Fibroblast of skin of left biceps (primary cell): Measurements from ENCODE around the gene ISL2.

Experiments
- DNase-seq, 2 experiments: peaks; one replicate each; pipeline ENCODE4 v3.0.0-alpha.2; 2013; ENCODE audit warnings: low read depth in 2 of 2

Gene ISL2

GRCh38 chr15:76341366-76342057 is 4.9 kb downstream of the ISL2 start:
- no peak for DNase-seq

DNA sequence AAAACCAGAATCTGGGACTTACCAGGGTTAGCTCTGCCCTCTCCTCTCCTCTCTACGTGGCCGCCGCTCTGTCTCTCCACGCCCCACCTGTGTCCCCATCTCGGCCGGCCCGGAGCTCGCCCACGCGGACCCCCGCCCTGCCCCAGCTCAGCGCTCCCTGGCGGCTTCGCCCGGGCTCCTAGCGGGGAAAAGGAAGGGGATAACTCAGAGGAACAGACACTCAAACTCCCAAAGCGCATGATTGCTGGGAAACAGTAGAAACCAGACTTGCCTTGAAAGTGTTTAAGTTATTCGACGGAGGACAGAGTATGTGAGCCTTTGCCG is 5.4 kb downstream of the ISL2 start:
- DNase-seq = no peak

GRCh38 chr15:76342382-76343201 is 6.0 kb downstream of the ISL2 start:
- DNase-seq = no peak

GRCh38 chr15:76343313-76343996 is 6.9 kb downstream of the ISL2 start:
- DNase-seq = no peak

GRCh38 chr15:76344893-76345582 is 8.5 kb downstream of the ISL2 start:
- no peak for DNase-seq

DNA sequence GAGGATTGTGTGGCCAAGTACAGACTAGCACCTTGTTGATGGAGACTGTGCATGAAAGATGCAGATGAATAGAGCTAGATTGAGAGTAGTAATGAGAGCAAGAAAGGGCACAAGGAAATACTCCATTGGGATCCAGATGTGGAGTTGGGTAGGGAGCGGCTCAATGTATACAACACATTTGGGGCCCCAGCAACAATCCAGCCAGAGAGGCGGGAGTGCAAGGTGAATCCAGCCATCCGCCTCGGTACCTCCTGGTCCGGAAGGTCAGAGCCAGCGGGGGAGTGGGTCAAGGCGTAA is 9.0 kb downstream of the ISL2 start:
- DNase-seq = no peak

GRCh38 chr15:76345880-76346668 is 9.5 kb downstream of the ISL2 start:
- DNase-seq = no peak

DNA sequence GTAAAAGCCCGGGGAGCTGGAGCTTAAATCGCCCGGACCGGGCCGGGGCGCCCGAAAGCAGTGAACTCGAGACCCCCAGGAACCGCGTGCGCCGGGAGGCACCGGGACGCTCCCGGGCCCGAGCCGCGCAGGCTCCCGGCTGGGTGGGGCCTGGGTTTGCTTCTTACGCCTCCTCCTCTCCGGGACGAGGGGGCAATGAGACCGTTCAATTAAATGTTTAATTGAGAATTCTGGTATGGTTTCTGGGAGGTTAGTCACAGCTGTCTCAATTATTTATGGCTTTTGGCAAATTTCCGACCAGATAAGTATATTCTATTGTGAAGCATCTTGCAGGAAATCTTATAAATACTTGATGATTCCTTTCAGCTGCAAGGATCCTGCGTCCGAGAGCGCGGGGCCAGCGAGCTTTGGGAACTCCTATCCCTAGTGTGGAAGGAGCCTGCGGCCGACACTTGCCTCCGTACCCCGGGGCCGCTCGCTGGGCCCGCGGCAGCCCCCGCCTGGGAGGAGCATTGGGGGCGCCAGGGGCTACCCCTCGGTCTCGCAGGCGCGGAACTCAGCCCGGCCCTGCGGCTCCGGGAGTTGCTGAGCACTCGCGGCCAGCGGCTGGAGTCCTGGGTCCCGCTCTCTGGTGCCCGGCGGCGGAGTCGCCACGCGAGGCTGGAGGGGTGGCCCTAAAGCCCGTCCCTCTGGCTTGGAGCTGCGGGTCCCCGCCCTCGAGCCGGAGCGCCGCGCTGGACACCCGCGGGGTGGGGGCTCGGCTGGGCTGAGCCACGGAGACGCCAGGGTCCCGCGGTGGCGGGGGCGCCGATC is 10.3 kb downstream of the ISL2 start:
- no peak for DNase-seq

DNA sequence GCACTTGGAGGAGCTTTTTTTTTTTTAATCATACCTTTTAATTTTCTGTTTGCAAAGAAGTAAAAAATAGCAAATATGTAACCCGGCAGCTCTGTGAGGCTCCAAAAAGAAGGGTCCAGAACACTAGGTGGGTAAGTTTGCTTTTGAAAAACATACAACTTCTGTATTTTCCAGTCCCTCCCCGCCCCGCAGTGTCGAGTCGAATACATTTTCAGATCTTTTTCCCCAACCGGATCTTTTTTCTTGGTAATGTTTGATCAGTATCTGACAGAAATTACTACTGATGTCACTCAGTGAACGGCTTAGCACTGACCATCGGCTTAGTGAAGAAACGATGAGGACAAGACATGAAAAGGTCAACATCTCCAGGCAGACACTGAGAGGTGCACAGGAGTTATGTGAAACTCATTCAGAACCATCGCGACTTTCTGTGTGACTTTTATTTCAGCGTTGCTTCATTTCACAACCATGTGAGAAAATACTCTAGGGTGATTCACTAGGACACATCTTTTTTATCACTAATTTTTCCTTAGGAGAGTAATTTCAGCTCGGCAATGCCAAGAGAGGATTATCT is 11.0 kb downstream of the ISL2 start:
- no peak for DNase-seq

DNA sequence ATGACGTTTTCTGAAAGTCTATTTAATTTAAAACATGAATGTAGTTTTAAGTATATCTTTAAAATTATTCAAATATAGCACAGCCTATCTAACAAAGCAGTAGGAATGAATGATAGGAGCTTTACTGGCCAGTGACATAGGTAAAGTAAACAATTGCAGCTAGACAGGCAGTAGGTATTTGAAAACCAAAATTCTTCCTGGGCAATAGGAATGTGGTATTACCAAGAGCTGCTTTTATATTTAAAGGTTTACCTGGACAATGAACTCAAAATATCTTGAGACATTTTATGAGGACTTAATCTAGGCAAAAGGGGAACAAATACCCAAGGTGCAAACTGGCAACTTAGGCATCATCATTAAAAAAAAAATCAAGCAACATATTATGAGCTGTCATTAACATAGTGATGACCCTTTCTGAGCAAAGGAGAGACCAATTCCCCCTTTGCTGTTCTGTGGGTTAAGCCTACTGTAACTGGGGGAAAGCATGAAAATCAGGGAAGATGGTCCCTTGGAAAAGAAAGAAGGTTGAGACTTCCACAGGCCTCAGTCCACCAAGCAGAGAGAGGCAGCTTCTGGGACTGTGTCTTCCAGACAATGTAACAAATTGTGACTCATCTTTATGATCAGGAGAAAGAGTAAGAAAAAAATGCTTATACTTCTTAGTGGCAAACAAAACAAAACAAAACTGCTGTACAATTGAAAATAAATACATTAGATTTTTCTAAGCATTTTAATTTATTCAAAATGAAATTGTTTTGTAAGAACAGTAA is 12.9 kb downstream of the ISL2 start:
- no peak for DNase-seq

- no peak for DNase-seq
Measured at GRCh38 chr15:76353023-76353577, 16.5 kb downstream of the ISL2 start.

DNA sequence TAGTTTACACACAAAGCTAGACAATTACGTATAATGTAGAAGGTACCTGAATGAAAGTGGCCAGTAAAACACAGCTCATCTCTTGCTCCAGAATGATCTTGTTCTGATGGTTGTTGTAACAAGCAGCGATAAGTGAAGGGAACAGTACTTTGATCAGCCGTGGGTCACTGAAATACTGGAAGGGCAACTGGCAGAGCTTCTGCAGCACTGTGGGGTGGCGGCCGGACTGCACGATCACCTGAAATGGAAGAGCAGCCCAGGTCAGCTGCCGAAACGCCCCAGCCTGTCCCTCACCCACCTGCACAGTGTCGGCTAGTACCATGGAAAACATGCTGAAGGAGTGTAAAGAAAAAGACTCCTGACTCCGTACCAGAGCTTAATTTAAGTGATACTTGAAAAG is 17.3 kb downstream of the ISL2 start:
- no peak for DNase-seq

DNA sequence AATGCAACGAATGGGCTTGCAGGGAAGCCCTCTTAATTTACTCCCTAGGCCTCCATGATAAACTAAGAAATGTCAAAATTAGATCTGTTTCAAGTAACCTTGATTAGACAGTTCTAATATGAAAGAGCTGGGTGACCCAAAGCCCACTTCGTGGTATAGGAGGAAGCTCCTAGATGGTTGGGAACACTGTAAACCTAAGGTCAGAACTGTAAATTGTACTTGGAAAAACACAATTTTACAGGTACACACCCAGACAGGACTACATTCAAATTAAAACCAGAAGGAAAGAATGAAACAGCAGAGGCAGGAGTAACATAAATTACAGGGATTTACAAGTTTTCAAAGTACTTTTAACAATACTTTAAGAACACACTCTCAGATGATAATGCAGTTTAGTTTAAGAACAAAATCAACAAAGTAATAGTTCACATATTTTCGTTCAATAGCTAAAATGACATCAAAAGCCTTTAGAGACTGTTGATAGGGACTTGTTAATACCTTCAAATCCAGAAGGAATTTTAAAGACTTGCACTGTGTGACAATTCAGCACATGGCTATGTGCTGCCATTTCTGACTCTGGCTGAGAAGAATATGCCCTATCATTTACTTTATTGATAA is 18.4 kb downstream of the ISL2 start:
- DNase-seq = no peak

GRCh38 chr15:76358453-76358852 is 21.9 kb downstream of the ISL2 start:
- no peak for DNase-seq

- no peak for DNase-seq
Measured at GRCh38 chr15:76359152-76359551, 22.6 kb downstream of the ISL2 start.

GRCh38 chr15:76360416-76360815 is 23.8 kb downstream of the ISL2 start:
- no peak for DNase-seq

DNA sequence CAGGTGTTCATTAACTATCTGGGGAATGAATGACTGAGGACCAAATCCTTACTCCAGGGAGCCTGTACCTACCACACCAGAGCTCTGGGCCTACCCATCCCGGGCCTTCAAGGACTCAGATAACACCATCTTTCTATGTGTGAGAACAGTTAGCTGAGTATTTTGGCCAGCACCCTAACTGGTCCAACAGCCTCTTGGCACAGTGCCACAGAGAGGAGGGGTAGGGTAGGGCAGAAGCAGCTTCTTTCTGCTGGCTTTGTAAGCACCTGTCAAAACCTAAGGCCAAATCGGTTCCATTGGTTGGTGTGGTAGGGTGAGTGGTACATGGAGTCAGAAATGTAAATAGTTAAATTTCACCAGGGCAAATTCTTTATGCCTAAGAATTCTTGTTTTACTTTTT is 26.7 kb downstream of the ISL2 start:
- no peak for DNase-seq

- no peak for DNase-seq
Measured at GRCh38 chr15:76366714-76367113, 30.1 kb downstream of the ISL2 start.

DNA sequence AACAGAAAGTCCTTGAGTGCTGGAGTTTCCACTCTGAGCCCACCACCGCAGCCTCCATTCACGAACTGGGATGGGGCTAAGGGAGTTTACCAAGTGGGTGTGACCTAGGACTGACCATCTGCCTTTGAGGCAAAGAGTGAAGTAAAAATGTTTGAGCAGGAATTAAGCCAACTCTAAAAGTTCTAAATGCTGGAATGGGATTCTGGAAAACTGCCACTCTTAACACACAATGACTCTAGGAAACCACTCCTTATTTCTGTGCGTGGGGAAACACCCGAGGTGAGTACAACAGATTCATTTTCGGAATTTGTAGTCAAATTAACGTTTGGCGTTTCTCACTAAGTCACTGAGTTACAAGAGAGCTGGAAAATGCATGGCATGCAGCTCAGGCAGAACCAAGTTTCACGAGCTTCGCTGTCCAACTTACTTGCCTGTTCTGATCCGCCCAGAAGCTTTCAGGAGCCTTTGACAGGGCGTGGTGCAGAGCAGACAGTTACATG is 31.6 kb downstream of the ISL2 start:
- no peak for DNase-seq
